Lung (tissue), 12 donors: ENCODE measurements around the gene DMRT2. TPM values are rescaled to one million over a fixed set of nuclear protein-coding genes. Genes with fewer than 3 reads are reported as not detected.

Experiments
- ATAC-seq: fragments of 200-7000 bp; cut with Tn5 transposase; one replicate; pipeline ENCODE4 v1.9.1; 2020; ENCODE audit warnings: moderate number of reproducible peaks; ENCODE audit not compliant: insufficient read depth, low FRiP score
- DNase-seq, 3 donors: peaks; one replicate each; pipeline ENCODE4 v3.0.0-alpha.2; 2013 to 2017
- H3K27ac ChIP-seq, 2 donors: one replicate each; pipeline ENCODE4 v1.5.1; 2013; ENCODE audit warnings: mild to moderate bottlenecking in 2 of 2, moderate library complexity in 2 of 2, control low read depth in 1 of 2, inconsistent platforms in 1 of 2, low read depth in 1 of 2, low read length in 1 of 2
- H3K27me3 ChIP-seq, 3 donors: one replicate each; pipeline ENCODE4 v1.5.1; 2013; ENCODE audit warnings: low read length in 2 of 3; ENCODE audit not compliant: control insufficient read depth in 3 of 3, insufficient read depth in 3 of 3
- H3K36me3 ChIP-seq, 4 donors: one replicate each; pipeline ENCODE4 v1.5.1; 2013; ENCODE audit warnings: low read length in 4 of 4, mild to moderate bottlenecking in 1 of 4, moderate library complexity in 1 of 4; ENCODE audit not compliant: control insufficient read depth in 4 of 4, insufficient read depth in 4 of 4
- H3K4me1 ChIP-seq, 5 donors: one replicate each; pipeline ENCODE4 v1.5.1; 2013; ENCODE audit warnings: low read length in 5 of 5, mild to moderate bottlenecking in 2 of 5, moderate library complexity in 1 of 5; ENCODE audit not compliant: control insufficient read depth in 5 of 5, insufficient read depth in 5 of 5
- H3K4me3 ChIP-seq: one replicate; pipeline ENCODE4 v1.5.1; 2013; ENCODE audit warnings: mild to moderate bottlenecking, control low read depth, moderate library complexity
- H3K9ac ChIP-seq, 2 donors: one replicate each; pipeline ENCODE4 v1.5.1; 2013; ENCODE audit warnings: low read length in 2 of 2, control low read depth in 1 of 2; ENCODE audit not compliant: insufficient read depth in 1 of 2
- H3K9me3 ChIP-seq, 4 donors: one replicate each; pipeline ENCODE4 v1.5.1; 2013; ENCODE audit warnings: low read length in 3 of 4, mild to moderate bottlenecking in 1 of 4, moderate library complexity in 1 of 4; ENCODE audit not compliant: control insufficient read depth in 4 of 4, insufficient read depth in 3 of 4
- CTCF ChIP-seq: IDR thresholded peaks from 2 replicates; pipeline ENCODE4 v1.5.1; 2012; ENCODE audit warnings: mild to moderate bottlenecking; ENCODE audit errors: control extremely low read depth, extremely low read depth
- WGBS, 2 donors: extraction: QIAGEN DNeasy Blood & Tissue Kit; methylation state at CpG; one replicate each; pipeline ENCODE4 v1.1.7; 2013; 5-methylcytosine and 5-hydroxymethylcytosine counted together
- polyA plus RNA-seq, 2 donors: library from polyadenylated mRNA; stranded (reverse); fragments of 200-250 nt; gene quantifications; one replicate each; pipeline ENCODE4 v1.2.1, GENCODE V29; 2013
- total RNA-seq, 2 donors: library from RNA; depleted of rRNA in 1 of 2; stranded (reverse); fragments of >200 nt in 1 of 2; gene quantifications; one replicate each; pipeline ENCODE4 v1.2.1, GENCODE V29; 2014 to 2021
- donor health status: control.
- donor health status: control.
- donor health status: Bipolar disorder and iron deficiency.
- donor health status: healthy.
- donor health status: DM: yes; HTN: yes; CAD: no.

The DMRT2 gene
- total and polyA plus RNA-seq, 4 donors, result 0.52 to 1.7 (median 0.80) TPM

- no peak for TF ChIP-seq CTCF
- DNase-seq (no peak), ATAC-seq (no peak)
These were observed 8.8 kb downstream of the DMRT2 start for GRCh38 chr9:1058826-1059487.

GRCh38 chr9:1065130-1065529, 15.0 kb downstream of the DMRT2 start:
- Histone ChIP-seq H3K27me3 (peaks cover 0 to 9% (median 3%) of the 10 kb centered on the region in 3 donors), H3K9ac (no peak overlapping the region), H3K27ac (no peak overlapping the region), H3K4me1 (no peaks in the 10 kb centered on the region), H3K4me3 (no peak overlapping the region), H3K9me3 (peaks cover 0 to 1% (median 0%) of the 10 kb centered on the region in 4 donors), H3K36me3 (no peaks in the 10 kb centered on the region)
- DNase-seq, result no peak
- TF ChIP-seq CTCF, result no peak
- ATAC-seq, result no peak
- WGBS, 2 donors, result 81 to 90% methylated on average over 2 of the region's 2 CpGs

More at GRCh38 chr9:1058826-1059487, 8.8 kb downstream of the DMRT2 start:
- no peaks in the 10 kb centered on the region for H3K36me3 ChIP-seq
- no peak overlapping the region for H3K4me3 ChIP-seq
- H3K9ac ChIP-seq, result no peak overlapping the region
- peaks cover 0 to 3% (median 0%) of the 10 kb centered on the region in 4 donors for H3K9me3 ChIP-seq
- no peak overlapping the region for H3K27ac ChIP-seq
- H3K4me1 ChIP-seq, result no peaks in the 10 kb centered on the region
- 79 to 85% methylated on average over 6 of the region's 6 CpGs for WGBS, 2 donors
- peaks cover 3 to 57% (median 52%) of the 10 kb centered on the region in 3 donors for H3K27me3 ChIP-seq

- H3K27me3 ChIP-seq, result peaks cover 0 to 8% (median 2%) of the 10 kb centered on the region in 3 donors
- no peak for DNase-seq
- no peak overlapping the region for H3K27ac ChIP-seq
- H3K4me1 ChIP-seq, result no peaks in the 10 kb centered on the region
- peaks cover 0 to 1% (median 0%) of the 10 kb centered on the region in 4 donors for H3K9me3 ChIP-seq
- 42 to 55% methylated on average over 3 of the region's 3 CpGs for WGBS, 2 donors
- TF ChIP-seq CTCF, result no peak
- H3K36me3 ChIP-seq, result no peaks in the 10 kb centered on the region
- ATAC-seq, result no peak
- H3K9ac ChIP-seq, result no peak overlapping the region
- H3K4me3 ChIP-seq, result no peak overlapping the region
These were observed 20.5 kb downstream of the DMRT2 start for GRCh38 chr9:1070692-1071091.
